RWPE2 (cell line): ENCODE data around the gene VAV3.
A peak's percentile ranks its signal among the peaks of the same experiment; 100 is the strongest.

Source experiments
- ATAC-seq: fragments of 200-7000 bp; cut with Tn5 transposase; 3 replicates; pipeline ENCODE4 v1.9.1; 2021; ENCODE audit warnings: low read depth
- DNase-seq: peaks from one replicate; pipeline ENCODE4 v3.0.0-alpha.2; 2020; ENCODE audit warnings: low spot score
- H3K27ac ChIP-seq: fragments of 450-650 bp; 2 replicates; pipeline ENCODE4 v1.5.1; 2017; ENCODE audit warnings: mild to moderate bottlenecking; ENCODE audit not compliant: poor library complexity, severe bottlenecking
- H3K27me3 ChIP-seq: fragments of 250-450 bp; sonication (Bioruptor Pico); 2 replicates; pipeline ENCODE4 v1.5.1; 2021; ENCODE audit warnings: mild to moderate bottlenecking, moderate library complexity; ENCODE audit not compliant: insufficient read depth, poor library complexity, severe bottlenecking
- H3K36me3 ChIP-seq: fragments of 250-450 bp; sonication (Bioruptor Pico); 2 replicates; pipeline ENCODE4 v1.5.1; 2020; ENCODE audit warnings: low read depth, mild to moderate bottlenecking, moderate library complexity
- H3K4me1 ChIP-seq: fragments of 250-450 bp; sonication (Bioruptor Pico); 2 replicates; pipeline ENCODE4 v1.5.1; 2021; ENCODE audit warnings: mild to moderate bottlenecking, moderate library complexity; ENCODE audit not compliant: insufficient read depth, poor library complexity, severe bottlenecking
- H3K4me3 ChIP-seq: fragments of 250-450 bp; sonication (Bioruptor Pico); 2 replicates; pipeline ENCODE4 v1.5.1; 2021; ENCODE audit warnings: mild to moderate bottlenecking, moderate library complexity; ENCODE audit not compliant: severe bottlenecking
- H3K9me3 ChIP-seq: fragments of 250-450 bp; sonication (Bioruptor Pico); 2 replicates; pipeline ENCODE4 v1.5.1; 2021; ENCODE audit warnings: mild to moderate bottlenecking, moderate library complexity; ENCODE audit not compliant: severe bottlenecking
- CTCF ChIP-seq: fragments of 450-650 bp; IDR thresholded peaks from one replicate; pipeline ENCODE4 v1.5.1; 2017; ENCODE audit warnings: mild to moderate bottlenecking, moderate library complexity; ENCODE audit not compliant: poor library complexity, severe bottlenecking

The VAV3 gene

GRCh38 chr1:107830075-107830474, 134.9 kb downstream of the VAV3 start:
- DNase-seq, result no peak
- no peaks in the 10 kb centered on the region for H3K9me3 ChIP-seq
- no peak overlapping the region for H3K27ac ChIP-seq
- H3K4me1 ChIP-seq, result no peaks in the 10 kb centered on the region
- no peaks in the 10 kb centered on the region for H3K27me3 ChIP-seq
- ATAC-seq, result no peak
- no peak overlapping the region for H3K4me3 ChIP-seq
- TF ChIP-seq CTCF, result no peak
- no peaks in the 10 kb centered on the region for H3K36me3 ChIP-seq

- Histone ChIP-seq H3K4me1 (no peaks in the 10 kb centered on the region), H3K27me3 (no peaks in the 10 kb centered on the region), H3K9me3 (no peaks in the 10 kb centered on the region), H3K4me3 (no peak overlapping the region), H3K27ac (no peak overlapping the region), H3K36me3 (no peaks in the 10 kb centered on the region)
- TF ChIP-seq CTCF, result no peak
- no peak for ATAC-seq
- no peak for DNase-seq
Measured at GRCh38 chr1:107829036-107829770, 135.8 kb downstream of the VAV3 start.

- no peak for DNase-seq
- no peak for TF ChIP-seq CTCF
- no peaks in the 10 kb centered on the region for H3K27me3 ChIP-seq
- no peaks in the 10 kb centered on the region for H3K9me3 ChIP-seq
- H3K4me1 ChIP-seq, result no peaks in the 10 kb centered on the region
- no peaks in the 10 kb centered on the region for H3K36me3 ChIP-seq
- no peak overlapping the region for H3K27ac ChIP-seq
- no peak overlapping the region for H3K4me3 ChIP-seq
- no peak for ATAC-seq
Measured at GRCh38 chr1:107824946-107825345, 140.0 kb downstream of the VAV3 start.

GRCh38 chr1:107821340-107821739, 143.6 kb downstream of the VAV3 start:
- ATAC-seq (no peak), DNase-seq (no peak)
- Histone ChIP-seq H3K4me1 (no peaks in the 10 kb centered on the region), H3K27ac (no peak overlapping the region), H3K9me3 (no peaks in the 10 kb centered on the region), H3K27me3 (no peaks in the 10 kb centered on the region), H3K36me3 (no peaks in the 10 kb centered on the region), H3K4me3 (no peak overlapping the region)
- no peak for TF ChIP-seq CTCF

- Histone ChIP-seq H3K27ac (no peak overlapping the region), H3K36me3 (no peaks in the 10 kb centered on the region), H3K27me3 (no peaks in the 10 kb centered on the region), H3K4me1 (no peaks in the 10 kb centered on the region), H3K4me3 (no peak overlapping the region), H3K9me3 (no peaks in the 10 kb centered on the region)
- no peak for DNase-seq
- peak; percentile 89 for ATAC-seq
- TF ChIP-seq CTCF, result no peak
Measured at GRCh38 chr1:107820801-107821200, 144.2 kb downstream of the VAV3 start.
